B cell (primary cell): ENCODE data around the gene DEAF1. TPM values are rescaled to one million over a fixed set of nuclear protein-coding genes. Genes with fewer than 3 reads are reported as not detected.
"Not testable (repeated sequence)": the region's sequence is repeated elsewhere in the genome, so short reads cannot be mapped to it uniquely, and the experiment has no call there.

Experiments
- ATAC-seq: fragments of 200-7000 bp; cut with Tn5 transposase; one replicate; pipeline ENCODE4 v1.10.0; 2021; ENCODE audit warnings: low read depth, mild to moderate bottlenecking, moderate number of reproducible peaks, moderate library complexity
- CTCF ChIA-PET: fragments of 350-600 bp; sonication (Branson Sonifier 250); formaldehyde crosslinking; loops from one replicate; lab custom pipeline; 2021; ENCODE audit warnings: antibody characterized with exemption, inconsistent platforms; lab: Charles Lee
- POLR2A ChIA-PET: fragments of 350-600 bp; sonication (Branson Sonifier 250); formaldehyde crosslinking; loops from one replicate; lab custom pipeline; 2021; ENCODE audit warnings: antibody characterized with exemption; lab: Charles Lee
- DNase-seq: peaks from one replicate; pipeline ENCODE4 v3.0.0; 2013
- H2AFZ ChIP-seq: 2 replicates; pipeline ENCODE4 v1.6.1; 2012; ENCODE audit warnings: mild to moderate bottlenecking, low read depth, low read length; ENCODE audit not compliant: insufficient read depth, poor library complexity, severe bottlenecking
- H3K27ac ChIP-seq, 2 donors: 1 replicate in 1 of 2; 2 replicates in 1 of 2; pipeline ENCODE4 v1.5.1; 2012 to 2013; ENCODE audit warnings: low read length in 2 of 2, mild to moderate bottlenecking in 2 of 2, moderate library complexity in 1 of 2
- H3K27me3 ChIP-seq, 4 experiments: fragments of 200-600 bp in 1 of 4; sonication (generic) in 1 of 4; replicated peaks in 1 of 4; 1 replicate in 2 of 4; 2 replicates in 2 of 4; pipeline versions ENCODE4 v1.6.1 to v1.7.0; 2013 to 2016; ENCODE audit warnings: low read length in 3 of 4, mild to moderate bottlenecking in 2 of 4, mixed read lengths in 1 of 4, moderate library complexity in 1 of 4; ENCODE audit not compliant: insufficient read depth in 4 of 4, control insufficient read depth in 3 of 4; ENCODE audit errors: control extremely low read depth in 1 of 4
- H3K36me3 ChIP-seq, 2 experiments: replicated peaks in 1 of 2; 1 replicate in 1 of 2; 2 replicates in 1 of 2; pipeline versions ENCODE4 v1.6.1 to v1.7.1; 2013; ENCODE audit warnings: low read length in 1 of 2; ENCODE audit not compliant: insufficient read depth in 2 of 2, control insufficient read depth in 1 of 2; ENCODE audit errors: control extremely low read depth in 1 of 2, extremely low read depth in 1 of 2
- H3K4me1 ChIP-seq, 2 donors: fragments of 200-600 bp in 1 of 2; sonication (generic) in 1 of 2; 1 replicate in 1 of 2; 2 replicates in 1 of 2; pipeline versions ENCODE4 v1.5.1 to v1.6.1; 2013 to 2017; ENCODE audit warnings: low read length in 2 of 2; ENCODE audit not compliant: control insufficient read depth in 2 of 2, insufficient read depth in 2 of 2
- H3K4me2 ChIP-seq: replicated peaks from 2 replicates; pipeline ENCODE3; 2012; ENCODE audit warnings: mild to moderate bottlenecking, low read depth, low read length; ENCODE audit not compliant: poor library complexity, severe bottlenecking
- H3K4me3 ChIP-seq, 5 experiments: fragments of 200-600 bp in 1 of 5; sonication (generic) in 1 of 5; 1 replicate in 3 of 5; 2 replicates in 2 of 5; pipeline versions ENCODE4 v1.5.1 to v1.7.0; 2011 to 2016; ENCODE audit warnings: low read length in 4 of 5, mild to moderate bottlenecking in 4 of 5, low read depth in 2 of 5, control low read depth in 1 of 5, moderate library complexity in 1 of 5; ENCODE audit not compliant: insufficient read depth in 1 of 5; ENCODE audit errors: control extremely low read depth in 1 of 5, extremely low read depth in 1 of 5
- H3K79me2 ChIP-seq: fragments of 200-600 bp; sonication (generic); one replicate; pipeline ENCODE4 v1.6.0; 2016; ENCODE audit warnings: low read length; ENCODE audit not compliant: control insufficient read depth, insufficient read depth
- H3K9ac ChIP-seq: fragments of 200-600 bp; sonication (generic); 2 replicates; pipeline ENCODE4 v1.6.1; 2017; ENCODE audit warnings: mild to moderate bottlenecking, low read length, moderate library complexity
- H3K9me3 ChIP-seq, 3 donors: one replicate each; pipeline versions ENCODE4 v1.6.1 to v1.7.1; 2013; ENCODE audit warnings: low read length in 2 of 3; ENCODE audit not compliant: control insufficient read depth in 2 of 3, insufficient read depth in 1 of 3; ENCODE audit errors: control extremely low read depth in 1 of 3
- H4K20me1 ChIP-seq: 2 replicates; pipeline ENCODE4 v1.6.0; 2012; ENCODE audit warnings: mild to moderate bottlenecking, low read length; ENCODE audit not compliant: insufficient read depth, control insufficient read depth, poor library complexity, severe bottlenecking
- H3K27ac Mint-ChIP-seq: one replicate; pipeline ENCODE4 v1.8.0; 2021; ENCODE audit warnings: mixed read lengths
- H3K27me3 Mint-ChIP-seq: one replicate; pipeline ENCODE4 v1.8.0; 2021; ENCODE audit warnings: mixed read lengths
- H3K4me1 Mint-ChIP-seq: one replicate; pipeline ENCODE4 v1.8.0; 2021; ENCODE audit warnings: mixed read lengths
- H3K4me3 Mint-ChIP-seq: one replicate; pipeline ENCODE4 v1.8.0; 2021; ENCODE audit warnings: mixed read lengths
- H3K9me3 Mint-ChIP-seq: one replicate; pipeline ENCODE4 v1.8.0; 2022; ENCODE audit warnings: mixed read lengths; ENCODE audit not compliant: insufficient read depth
- EZH2 ChIP-seq: IDR thresholded peaks from 2 replicates; pipeline ENCODE4 v1.6.1; 2012; ENCODE audit warnings: borderline replicate concordance, low read depth, mild to moderate bottlenecking, moderate library complexity, low read length; ENCODE audit not compliant: insufficient read depth, poor library complexity, severe bottlenecking
- WGBS: methylation state at CpG from one replicate; pipeline ENCODE4 v1.1.5; 2013; ENCODE audit warnings: missing lambda C conversion rate; ENCODE audit not compliant: insufficient coverage; 5-methylcytosine and 5-hydroxymethylcytosine counted together
- intact Hi-C: fragments of 100-400 bp; cut with micrococcal nuclease; formaldehyde crosslinking; loops from one replicate; pipeline ENCODE4 v1.10.0; 2022
- polyA plus RNA-seq: library from polyadenylated mRNA; depleted of rRNA; stranded (reverse); fragments of >200 nt; gene quantifications from 2 replicates; pipeline ENCODE4 v1.2.3, GENCODE V29; 2012
- total RNA-seq, 2 donors: library from RNA; stranded (reverse); fragments of 120-200 nt in 1 of 2; gene quantifications; 1 replicate in 1 of 2; 2 replicates in 1 of 2; pipeline versions ENCODE4 v1.2.3 to v1.2.4, GENCODE V29; 2013 to 2022
- TF ChIP-seq, protein P1 (sequence below): fragments of 200-600 bp; IDR thresholded peaks from one replicate; pipeline ENCODE4 v1.8.0; 2022; ENCODE audit warnings: antibody characterized with exemption, mild to moderate bottlenecking

Gene DEAF1
- total and polyA plus RNA-seq, 2 donors (not counting 1 experiment from before 2014, with no cell fraction given), result 31.8 to 53.6 TPM

DNA sequence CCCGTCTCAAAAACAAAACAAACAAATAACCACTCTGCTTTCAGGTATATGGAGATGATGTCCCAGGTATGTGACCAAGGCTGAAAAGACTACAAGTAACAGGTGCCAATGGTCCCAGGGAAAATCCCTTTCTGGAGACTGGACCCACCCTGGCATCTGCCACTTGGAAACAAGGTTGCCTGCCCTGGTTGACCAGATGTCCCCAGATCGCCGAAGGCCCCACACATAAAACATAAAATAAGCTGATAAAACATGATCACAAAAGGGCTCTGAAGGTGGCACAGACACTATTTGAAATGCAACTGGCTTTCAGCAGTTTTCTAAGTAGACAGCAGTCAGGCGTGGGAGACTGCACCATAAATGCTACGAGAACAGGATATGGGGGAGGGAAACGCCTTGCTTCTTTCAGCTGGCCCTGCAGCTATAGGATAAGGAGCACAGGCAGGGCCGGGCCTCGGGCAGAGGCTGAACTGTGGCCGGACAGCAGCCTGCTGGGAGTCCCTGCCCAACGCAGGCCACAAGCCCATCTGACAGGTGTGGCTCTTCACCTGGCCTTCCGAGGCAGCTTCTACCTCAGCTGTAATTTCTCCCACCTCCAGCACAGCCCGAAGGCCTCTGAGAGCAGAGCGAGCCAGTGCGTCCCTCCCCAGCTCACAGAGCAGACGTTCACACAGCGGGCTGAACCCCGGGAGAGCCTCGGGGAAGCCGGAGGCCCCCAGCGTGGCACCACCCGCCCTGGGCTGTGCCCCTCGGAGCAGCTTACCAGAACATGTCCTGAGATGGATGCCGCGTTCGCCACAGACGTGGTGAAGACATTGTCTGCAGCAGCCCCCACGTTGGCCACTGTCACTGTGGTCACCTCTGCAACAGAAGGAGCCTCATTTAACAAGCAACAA, 4.0 kb downstream of the DEAF1 start:
- no peaks in the 10 kb centered on the region for H3K9me3 Mint-ChIP-seq
- Histone ChIP-seq H3K79me2 (peaks cover 46% of the 10 kb centered on the region), H3K9me3 (no peaks in the 10 kb centered on the region), H3K4me2 (no peak overlapping the region), H4K20me1 (peaks cover 40% of the 10 kb centered on the region), H2AFZ (no peak overlapping the region), H3K4me3 (no peak overlapping the region), H3K4me1 (peaks cover 14 to 15% of the 10 kb centered on the region in 2 donors), H3K27ac (no peak overlapping the region), H3K9ac (no peak overlapping the region), H3K36me3 (peaks cover 0 to 28% of the 10 kb centered on the region in 2 experiments), H3K27me3 (no peaks in the 10 kb centered on the region)
- ChIA-PET CTCF (interaction anchor here (0.7 to 1.7 kb wide), 2 partner anchors 29 to 30 kb away, joined by 4 read pairs; no protein-coding TSS in a partner anchor), POLR2A (no interaction called here)
- no peak overlapping the region for H3K4me3 Mint-ChIP-seq
- DNase-seq (no peak), ATAC-seq (no peak)
- 88% methylated on average over 26 of the region's 27 CpGs for WGBS
- H3K27me3 Mint-ChIP-seq, result no peaks in the 10 kb centered on the region
- intact Hi-C loops, result no loop called here
- no peak for TF ChIP-seq EZH2
- TF ChIP-seq, protein P1, sequence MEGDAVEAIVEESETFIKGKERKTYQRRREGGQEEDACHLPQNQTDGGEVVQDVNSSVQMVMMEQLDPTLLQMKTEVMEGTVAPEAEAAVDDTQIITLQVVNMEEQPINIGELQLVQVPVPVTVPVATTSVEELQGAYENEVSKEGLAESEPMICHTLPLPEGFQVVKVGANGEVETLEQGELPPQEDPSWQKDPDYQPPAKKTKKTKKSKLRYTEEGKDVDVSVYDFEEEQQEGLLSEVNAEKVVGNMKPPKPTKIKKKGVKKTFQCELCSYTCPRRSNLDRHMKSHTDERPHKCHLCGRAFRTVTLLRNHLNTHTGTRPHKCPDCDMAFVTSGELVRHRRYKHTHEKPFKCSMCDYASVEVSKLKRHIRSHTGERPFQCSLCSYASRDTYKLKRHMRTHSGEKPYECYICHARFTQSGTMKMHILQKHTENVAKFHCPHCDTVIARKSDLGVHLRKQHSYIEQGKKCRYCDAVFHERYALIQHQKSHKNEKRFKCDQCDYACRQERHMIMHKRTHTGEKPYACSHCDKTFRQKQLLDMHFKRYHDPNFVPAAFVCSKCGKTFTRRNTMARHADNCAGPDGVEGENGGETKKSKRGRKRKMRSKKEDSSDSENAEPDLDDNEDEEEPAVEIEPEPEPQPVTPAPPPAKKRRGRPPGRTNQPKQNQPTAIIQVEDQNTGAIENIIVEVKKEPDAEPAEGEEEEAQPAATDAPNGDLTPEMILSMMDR, result no peak
- H3K27ac Mint-ChIP-seq, result peak overlapping the region; percentile 15
- H3K4me1 Mint-ChIP-seq, result peaks cover 24% of the 10 kb centered on the region

DNA sequence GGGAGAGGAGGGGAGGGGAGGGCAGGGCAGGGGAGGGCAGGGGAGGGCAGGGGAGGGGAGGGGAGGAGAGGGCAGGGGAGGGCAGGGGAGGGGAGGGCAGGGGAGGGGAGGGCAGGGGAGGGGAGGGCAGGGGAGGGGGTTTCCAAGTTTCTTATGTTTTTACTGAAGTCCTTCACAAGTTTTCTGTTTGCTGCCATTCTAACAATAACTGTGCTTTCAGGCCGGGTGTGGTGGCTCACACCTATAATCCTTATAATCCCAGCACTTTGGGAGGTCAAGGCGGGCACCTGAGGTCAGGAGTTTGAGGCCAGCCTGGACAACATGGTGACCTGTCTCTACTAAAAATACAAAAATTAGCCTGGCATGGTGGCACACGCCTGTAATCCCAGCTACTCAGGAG, 4.8 kb downstream of the DEAF1 start:
- Histone ChIP-seq H3K79me2 (peaks cover 46% of the 10 kb centered on the region), H3K36me3 (peaks cover 0 to 32% of the 10 kb centered on the region in 2 experiments), H3K4me1 (peaks cover 14 to 15% of the 10 kb centered on the region in 2 donors), H4K20me1 (peaks cover 40% of the 10 kb centered on the region)
- H3K4me2 ChIP-seq, H3K4me3 ChIP-seq, H3K27me3 Mint-ChIP-seq, DNase-seq, H3K27me3 ChIP-seq, H3K9ac ChIP-seq, POLR2A ChIA-PET, H3K9me3 ChIP-seq, H3K27ac ChIP-seq, intact Hi-C loops, H3K9me3 Mint-ChIP-seq, CTCF ChIA-PET, ATAC-seq, H3K27ac Mint-ChIP-seq, H2AFZ ChIP-seq, H3K4me3 Mint-ChIP-seq: not testable (repeated sequence)
- WGBS, result 90% methylated on average over 3 of the region's 3 CpGs
- peaks cover 23% of the 10 kb centered on the region for H3K4me1 Mint-ChIP-seq
